Choroid plexus epithelial cell (primary cell): ENCODE results near the gene OCA2.

ENCODE experiments used
- DNase-seq: peaks from one replicate; pipeline ENCODE4 v3.0.0-alpha.2; 2010; ENCODE audit warnings: low read depth
- H3K4me3 ChIP-seq: 2 replicates; pipeline ENCODE4 v1.5.1; 2011; ENCODE audit warnings: low read depth, mild to moderate bottlenecking, control low read depth, low read length, moderate library complexity
- TF ChIP-seq, protein P1 (sequence below): conservative IDR thresholded peaks from 2 replicates; pipeline ENCODE4 v1.5.1; 2011; ENCODE audit warnings: low read depth, mild to moderate bottlenecking, control low read depth, inconsistent platforms, low read length, moderate library complexity

Gene OCA2

GRCh38 chr15:28023933-28024888 is 74.9 kb downstream of the OCA2 start:
- no peak for DNase-seq
- TF ChIP-seq, protein P1, sequence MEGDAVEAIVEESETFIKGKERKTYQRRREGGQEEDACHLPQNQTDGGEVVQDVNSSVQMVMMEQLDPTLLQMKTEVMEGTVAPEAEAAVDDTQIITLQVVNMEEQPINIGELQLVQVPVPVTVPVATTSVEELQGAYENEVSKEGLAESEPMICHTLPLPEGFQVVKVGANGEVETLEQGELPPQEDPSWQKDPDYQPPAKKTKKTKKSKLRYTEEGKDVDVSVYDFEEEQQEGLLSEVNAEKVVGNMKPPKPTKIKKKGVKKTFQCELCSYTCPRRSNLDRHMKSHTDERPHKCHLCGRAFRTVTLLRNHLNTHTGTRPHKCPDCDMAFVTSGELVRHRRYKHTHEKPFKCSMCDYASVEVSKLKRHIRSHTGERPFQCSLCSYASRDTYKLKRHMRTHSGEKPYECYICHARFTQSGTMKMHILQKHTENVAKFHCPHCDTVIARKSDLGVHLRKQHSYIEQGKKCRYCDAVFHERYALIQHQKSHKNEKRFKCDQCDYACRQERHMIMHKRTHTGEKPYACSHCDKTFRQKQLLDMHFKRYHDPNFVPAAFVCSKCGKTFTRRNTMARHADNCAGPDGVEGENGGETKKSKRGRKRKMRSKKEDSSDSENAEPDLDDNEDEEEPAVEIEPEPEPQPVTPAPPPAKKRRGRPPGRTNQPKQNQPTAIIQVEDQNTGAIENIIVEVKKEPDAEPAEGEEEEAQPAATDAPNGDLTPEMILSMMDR: no peak
- H3K4me3 ChIP-seq: no peak overlapping the region

DNA sequence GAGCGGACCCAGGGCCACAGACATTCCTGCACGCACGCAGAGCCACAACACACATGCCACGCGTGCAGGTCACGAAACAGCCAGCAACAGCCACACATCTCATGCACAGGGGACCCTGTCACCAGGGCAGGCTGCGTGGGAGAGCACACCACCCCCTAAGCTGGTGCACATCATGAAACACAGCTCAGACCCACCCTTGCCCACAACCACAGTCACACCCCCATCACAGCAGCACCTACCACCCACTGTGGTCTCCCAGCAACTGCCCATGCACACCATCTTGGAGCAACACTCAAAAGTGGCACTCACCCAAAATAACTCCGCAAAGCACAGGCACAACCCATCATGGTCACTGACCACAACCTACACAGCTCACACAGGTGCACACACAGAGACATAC is 75.7 kb downstream of the OCA2 start:
- TF ChIP-seq, protein P1: no peak
- no peak overlapping the region for H3K4me3 ChIP-seq
- DNase-seq: no peak

- TF ChIP-seq, protein P1: no peak
- H3K4me3 ChIP-seq: no peak overlapping the region
- no peak for DNase-seq
These were observed 76.2 kb downstream of the OCA2 start for GRCh38 chr15:28022961-28023360.

DNA sequence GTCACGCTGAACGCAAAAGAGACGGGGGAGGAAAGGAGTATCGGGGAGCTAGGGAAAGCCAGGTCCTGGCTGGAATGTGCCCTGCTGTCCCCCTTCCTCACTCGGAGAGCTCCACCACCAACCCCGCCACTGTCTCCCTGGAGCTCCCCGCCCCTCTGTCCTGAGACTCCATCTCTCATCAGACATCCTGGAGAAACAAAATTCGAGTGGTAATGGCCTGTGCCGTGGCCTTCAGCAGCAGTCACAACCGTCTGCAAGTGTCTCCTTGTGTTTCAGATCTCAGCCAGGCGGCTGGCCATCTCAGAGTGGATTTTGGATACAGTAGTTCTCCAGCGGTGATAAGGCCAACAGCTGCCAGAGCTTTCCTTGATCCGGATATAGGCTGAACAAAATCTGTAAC is 76.9 kb downstream of the OCA2 start:
- no peak overlapping the region for H3K4me3 ChIP-seq
- TF ChIP-seq, protein P1: no peak
- DNase-seq: no peak

- TF ChIP-seq, protein P1: peak; percentile 69
- peak; percentile 87 for DNase-seq
- H3K4me3 ChIP-seq: no peak overlapping the region
These were observed 77.7 kb downstream of the OCA2 start for GRCh38 chr15:28021281-28022039.

- H3K4me3 ChIP-seq: no peak overlapping the region
- DNase-seq: no peak
- TF ChIP-seq, protein P1: no peak
These were observed 78.5 kb downstream of the OCA2 start for GRCh38 chr15:28020644-28021043.
